ENCODE data around the gene SLC39A1. TPM values are rescaled to one million over a fixed set of nuclear protein-coding genes. Genes with fewer than 3 reads are reported as not detected.

Gene SLC39A1
- total RNA-seq, 2 experiments from 2014 or later: 67.0 to 68.7 TPM

- no peaks in the 10 kb centered on the region for H3K27me3 Mint-ChIP-seq
- intact Hi-C loops (cut with micrococcal nuclease): loop anchor here (1.0 kb wide), 2 partner anchors 23 to 149 kb away; no protein-coding TSS in a partner anchor
- peak within 1 kb of the TSS; percentile 97 for H3K27ac Mint-ChIP-seq
- POLR2A ChIA-PET: interaction anchor here (0.6 to 3.9 kb wide), 12 partner anchors 9 to 171 kb away, joined by 3 to 41 read pairs (median 8); partner anchors contain the start of genes CREB3L4, CRTC2, GATAD2B and RPS27
- peaks cover 25% of the 10 kb centered on the region for H3K4me1 Mint-ChIP-seq (ENCODE audit: low read depth)
- H3K36me3 Mint-ChIP-seq: peaks cover 40% of the 10 kb centered on the region
- H3K9me3 Mint-ChIP-seq: no peaks in the 10 kb centered on the region
- peak within 1 kb of the TSS; percentile 92 for H3K4me3 Mint-ChIP-seq
- DNase-seq: peak; percentile 83
- CTCF ChIA-PET: interaction anchor here (0.6 to 4.3 kb wide), 32 partner anchors 8 to 439 kb away, joined by 3 to 31 read pairs (median 4); partner anchors contain the start of genes CREB3L4, CRTC2, JTB and RAB13
Measured at GRCh38 chr1:153946622-153947241, 16.6 kb downstream of the SLC39A1 start, which contains the start of gene DENND4B. Gene DENND4B (minus strand): TSS chr1:153946718. CDS start chr1:153944374, 2,344 bp downstream.

- POLR2A ChIA-PET: interaction anchor here (0.6 to 3.9 kb wide), 14 partner anchors 10 to 171 kb away, joined by 3 to 41 read pairs (median 8); partner anchors contain the start of genes CREB3L4, CRTC2, GATAD2B and JTB
- intact Hi-C loops (cut with micrococcal nuclease): loop anchor here (1.0 to 2.0 kb wide), 4 partner anchors 12 to 149 kb away; partner anchors contain the start of gene CRTC2
- Mint-ChIP-seq H3K27me3 (no peaks in the 10 kb centered on the region), H3K36me3 (peaks cover 36% of the 10 kb centered on the region), H3K4me3 (peak overlapping the region; percentile 92), H3K27ac (peak overlapping the region; percentile 97), H3K4me1 (ENCODE audit: low read depth) (peaks cover 25% of the 10 kb centered on the region), H3K9me3 (no peaks in the 10 kb centered on the region)
- DNase-seq: peak; percentile 81
- CTCF ChIA-PET: interaction anchor here (0.6 to 4.3 kb wide), 30 partner anchors 8 to 438 kb away, joined by 3 to 31 read pairs (median 6); partner anchors contain the start of genes CREB3L4, CRTC2, GATAD2B and JTB
Measured at GRCh38 chr1:153945795-153946621, 17.3 kb downstream of the SLC39A1 start.

- CTCF ChIA-PET: interaction anchor here (0.6 to 4.3 kb wide), 14 partner anchors 9 to 148 kb away, joined by 3 to 31 read pairs (median 10); partner anchors contain the start of genes CREB3L4, CRTC2, GATAD2B and RAB13
- peaks cover 36% of the 10 kb centered on the region for H3K36me3 Mint-ChIP-seq
- H3K27me3 Mint-ChIP-seq: no peaks in the 10 kb centered on the region
- intact Hi-C loops (cut with micrococcal nuclease): loop anchor here (1.0 to 2.0 kb wide), 2 partner anchors 13 to 140 kb away; partner anchors contain the start of gene CRTC2
- H3K4me3 Mint-ChIP-seq: peak overlapping the region; percentile 92
- peaks cover 25% of the 10 kb centered on the region for H3K4me1 Mint-ChIP-seq (ENCODE audit: low read depth)
- peak overlapping the region; percentile 97 for H3K27ac Mint-ChIP-seq
- POLR2A ChIA-PET: interaction anchor here (0.6 to 3.9 kb wide), 15 partner anchors 11 to 1976 kb away, joined by 3 to 41 read pairs (median 5); partner anchors contain the start of genes CREB3L4, GATAD2B, JTB and RPS27
- DNase-seq: peak; percentile 86
- no peaks in the 10 kb centered on the region for H3K9me3 Mint-ChIP-seq
Measured at GRCh38 chr1:153945131-153945794, 18.1 kb downstream of the SLC39A1 start.

GRCh38 chr1:153944827-153945117 is 18.6 kb downstream of the SLC39A1 start:
- peak overlapping the region; percentile 92 for H3K4me3 Mint-ChIP-seq
- peak overlapping the region; percentile 97 for H3K27ac Mint-ChIP-seq
- CTCF ChIA-PET: interaction anchor here (1.4 to 4.3 kb wide), 7 partner anchors 12 to 147 kb away, joined by 6 to 31 read pairs (median 18); partner anchors contain the start of genes CREB3L4, GATAD2B, RAB13 and RPS27
- peaks cover 35% of the 10 kb centered on the region for H3K36me3 Mint-ChIP-seq
- intact Hi-C loops (cut with micrococcal nuclease): loop anchor here (1.0 to 2.0 kb wide), 2 partner anchors 14 to 140 kb away; partner anchors contain the start of gene CRTC2
- H3K27me3 Mint-ChIP-seq: no peaks in the 10 kb centered on the region
- DNase-seq: no peak
- peaks cover 25% of the 10 kb centered on the region for H3K4me1 Mint-ChIP-seq (ENCODE audit: low read depth)
- H3K9me3 Mint-ChIP-seq: no peaks in the 10 kb centered on the region
- POLR2A ChIA-PET: interaction anchor here (0.6 to 3.9 kb wide), 11 partner anchors 11 to 1977 kb away, joined by 3 to 41 read pairs (median 5); partner anchors contain the start of genes CREB3L4, GATAD2B, JTB and RPS27

GRCh38 chr1:153944005-153944826 is 19.1 kb downstream of the SLC39A1 start:
- Mint-ChIP-seq H3K4me1 (ENCODE audit: low read depth) (peaks cover 25% of the 10 kb centered on the region), H3K9me3 (no peaks in the 10 kb centered on the region), H3K27ac (peak overlapping the region; percentile 97), H3K4me3 (peak overlapping the region; percentile 92), H3K36me3 (peaks cover 34% of the 10 kb centered on the region), H3K27me3 (no peaks in the 10 kb centered on the region)
- ChIA-PET CTCF (interaction anchor here (1.0 to 4.3 kb wide), 8 partner anchors 12 to 147 kb away, joined by 3 to 31 read pairs (median 16); partner anchors contain the start of genes CREB3L4, GATAD2B, RAB13 and RPS27), POLR2A (interaction anchor here (0.6 to 3.9 kb wide), 14 partner anchors 12 to 1977 kb away, joined by 3 to 41 read pairs (median 4); partner anchors contain the start of genes CREB3L4, GATAD2B, JTB and RPS27)
- intact Hi-C loops (cut with micrococcal nuclease): loop anchor here (2.0 kb wide), 1 partner anchor 139 kb away; no protein-coding TSS in a partner anchor
- DNase-seq: no peak

GRCh38 chr1:153942766-153943549 is 20.4 kb downstream of the SLC39A1 start:
- Mint-ChIP-seq H3K36me3 (peaks cover 32% of the 10 kb centered on the region), H3K4me1 (ENCODE audit: low read depth) (peaks cover 25% of the 10 kb centered on the region), H3K27ac (peak overlapping the region; percentile 29), H3K9me3 (no peaks in the 10 kb centered on the region), H3K4me3 (no peak overlapping the region), H3K27me3 (no peaks in the 10 kb centered on the region)
- DNase-seq: no peak
- POLR2A ChIA-PET: interaction anchor here (0.7 to 3.9 kb wide), 4 partner anchors 21 to 34 kb away, joined by 3 to 41 read pairs (median 4); partner anchors contain the start of genes GATAD2B and JTB
- intact Hi-C loops (cut with micrococcal nuclease): no loop called here
- CTCF ChIA-PET: interaction anchor here (1.0 to 4.3 kb wide), 2 partner anchors 24 to 122 kb away, joined by 3 to 29 read pairs; partner anchors contain the start of gene CREB3L4

GRCh38 chr1:153941826-153942725 is 21.3 kb downstream of the SLC39A1 start:
- no peaks in the 10 kb centered on the region for H3K27me3 Mint-ChIP-seq
- POLR2A ChIA-PET: interaction anchor here (0.6 to 1.3 kb wide), 2 partner anchors 20 to 636 kb away, joined by 3 to 4 read pairs; no protein-coding TSS in a partner anchor
- CTCF ChIA-PET: no interaction called here
- peaks cover 25% of the 10 kb centered on the region for H3K4me1 Mint-ChIP-seq (ENCODE audit: low read depth)
- intact Hi-C loops (cut with micrococcal nuclease): no loop called here
- H3K36me3 Mint-ChIP-seq: peaks cover 40% of the 10 kb centered on the region
- H3K27ac Mint-ChIP-seq: no peak overlapping the region
- no peak overlapping the region for H3K4me3 Mint-ChIP-seq
- no peaks in the 10 kb centered on the region for H3K9me3 Mint-ChIP-seq
- no peak for DNase-seq

- intact Hi-C loops (cut with micrococcal nuclease): no loop called here
- no peak for DNase-seq
- CTCF ChIA-PET: interaction anchor here (1.0 kb wide), 1 partner anchor 144 kb away, joined by 3 read pairs; no protein-coding TSS in a partner anchor
- peaks cover 53% of the 10 kb centered on the region for H3K36me3 Mint-ChIP-seq
- H3K4me1 Mint-ChIP-seq (ENCODE audit: low read depth): peaks cover 20% of the 10 kb centered on the region
- POLR2A ChIA-PET: interaction anchor here (0.6 to 2.5 kb wide), 3 partner anchors 10 to 17 kb away, joined by 3 to 8 read pairs (median 3); no protein-coding TSS in a partner anchor
- H3K27ac Mint-ChIP-seq: no peak overlapping the region
- H3K9me3 Mint-ChIP-seq: no peaks in the 10 kb centered on the region
- H3K27me3 Mint-ChIP-seq: no peaks in the 10 kb centered on the region
- no peak overlapping the region for H3K4me3 Mint-ChIP-seq
Measured at GRCh38 chr1:153940756-153941155, 22.6 kb downstream of the SLC39A1 start.

GRCh38 chr1:153939476-153939875 is 23.9 kb downstream of the SLC39A1 start:
- H3K36me3 Mint-ChIP-seq: peaks cover 56% of the 10 kb centered on the region
- POLR2A ChIA-PET: interaction anchor here (2.5 kb wide), 1 partner anchor 15 kb away, joined by 8 read pairs; no protein-coding TSS in a partner anchor
- H3K4me3 Mint-ChIP-seq: no peak overlapping the region
- H3K4me1 Mint-ChIP-seq (ENCODE audit: low read depth): peaks cover 15% of the 10 kb centered on the region
- no peak for DNase-seq
- H3K27me3 Mint-ChIP-seq: no peaks in the 10 kb centered on the region
- H3K9me3 Mint-ChIP-seq: no peaks in the 10 kb centered on the region
- H3K27ac Mint-ChIP-seq: no peak overlapping the region
- CTCF ChIA-PET: no interaction called here
- intact Hi-C loops (cut with micrococcal nuclease): no loop called here

All from activated CD4-positive, alpha-beta memory T cell treated with anti-CD3 and anti-CD28 coated beads for 36 hours (primary cell).